Measurements from ENCODE around the gene G6PC1.

Gene G6PC1

GRCh38 chr17:42877037-42877436 is 23.6 kb upstream of the G6PC1 start:
- Histone ChIP-seq H2AFZ (ENCODE audit: low read length) (no peak overlapping the region), H3K4me3 (ENCODE audit: low read depth, low read length, poor library complexity, severe bottlenecking) (no peak overlapping the region), H3K27ac (ENCODE audit: low read depth, low read length, poor library complexity, severe bottlenecking) (no peak overlapping the region), H3K27me3 (ENCODE audit: insufficient read depth, low read length) (peaks cover 9% of the 10 kb centered on the region; the same call in 1 of the 2 replicates), H3K4me2 (ENCODE audit: low read length) (no peak overlapping the region), H3K79me2 (ENCODE audit: insufficient read depth, low read length) (no peaks in the 10 kb centered on the region), H3K9me3 (ENCODE audit: low read length) (no peaks in the 10 kb centered on the region), H3K9ac (ENCODE audit: low read length) (no peak overlapping the region), H4K20me1 (ENCODE audit: insufficient read depth, low read length) (no peaks in the 10 kb centered on the region), H3K36me3 (ENCODE audit: insufficient read depth, low read length) (no peaks in the 10 kb centered on the region), H3K9me2 (ENCODE audit: low read depth, low read length) (no peaks in the 10 kb centered on the region), H3K4me1 (ENCODE audit: insufficient read depth, low read length, severe bottlenecking) (no peaks in the 10 kb centered on the region), H3F3A (ENCODE audit: insufficient read depth, low read length) (no peaks in the 10 kb centered on the region)
- no peak for TF ChIP-seq CTCF (IDR thresholded peaks at IDR 0.05; ENCODE audit: low read length)
- TF ChIP-seq EZH2 (IDR thresholded peaks at IDR 0.05; ENCODE audit: borderline replicate concordance, low read length): no peak

GRCh38 chr17:42878123-42878880 is 22.3 kb upstream of the G6PC1 start:
- Histone ChIP-seq H3K79me2 (ENCODE audit: insufficient read depth, low read length) (no peaks in the 10 kb centered on the region), H2AFZ (ENCODE audit: low read length) (no peak overlapping the region), H3K4me1 (ENCODE audit: insufficient read depth, low read length, severe bottlenecking) (no peaks in the 10 kb centered on the region), H3K27me3 (ENCODE audit: insufficient read depth, low read length) (peaks cover 10% of the 10 kb centered on the region; the same call in 1 of the 2 replicates), H3K4me2 (ENCODE audit: low read length) (no peak overlapping the region), H4K20me1 (ENCODE audit: insufficient read depth, low read length) (no peaks in the 10 kb centered on the region), H3K36me3 (ENCODE audit: insufficient read depth, low read length) (no peaks in the 10 kb centered on the region), H3K27ac (ENCODE audit: low read depth, low read length, poor library complexity, severe bottlenecking) (no peak overlapping the region), H3K9me2 (ENCODE audit: low read depth, low read length) (no peaks in the 10 kb centered on the region), H3K4me3 (ENCODE audit: low read depth, low read length, poor library complexity, severe bottlenecking) (no peak overlapping the region), H3K9ac (ENCODE audit: low read length) (no peak overlapping the region), H3K9me3 (ENCODE audit: low read length) (no peaks in the 10 kb centered on the region), H3F3A (ENCODE audit: insufficient read depth, low read length) (no peaks in the 10 kb centered on the region)
- TF ChIP-seq CTCF (IDR thresholded peaks at IDR 0.05; ENCODE audit: low read length): no peak
- no peak for TF ChIP-seq EZH2 (IDR thresholded peaks at IDR 0.05; ENCODE audit: borderline replicate concordance, low read length)

- Histone ChIP-seq H3K79me2 (ENCODE audit: insufficient read depth, low read length) (no peaks in the 10 kb centered on the region), H2AFZ (ENCODE audit: low read length) (no peak overlapping the region), H3K4me3 (ENCODE audit: low read depth, low read length, poor library complexity, severe bottlenecking) (no peak overlapping the region), H3K9me3 (ENCODE audit: low read length) (no peaks in the 10 kb centered on the region), H3K36me3 (ENCODE audit: insufficient read depth, low read length) (no peaks in the 10 kb centered on the region), H3K4me1 (ENCODE audit: insufficient read depth, low read length, severe bottlenecking) (no peaks in the 10 kb centered on the region), H3K9me2 (ENCODE audit: low read depth, low read length) (no peaks in the 10 kb centered on the region), H3F3A (ENCODE audit: insufficient read depth, low read length) (no peaks in the 10 kb centered on the region), H3K27ac (ENCODE audit: low read depth, low read length, poor library complexity, severe bottlenecking) (no peak overlapping the region), H3K27me3 (ENCODE audit: insufficient read depth, low read length) (peaks cover 10% of the 10 kb centered on the region; the same call in 1 of the 2 replicates), H3K9ac (ENCODE audit: low read length) (no peak overlapping the region), H4K20me1 (ENCODE audit: insufficient read depth, low read length) (no peaks in the 10 kb centered on the region), H3K4me2 (ENCODE audit: low read length) (no peak overlapping the region)
- TF ChIP-seq CTCF (IDR thresholded peaks at IDR 0.05; ENCODE audit: low read length) (no peak), EZH2 (IDR thresholded peaks at IDR 0.05; ENCODE audit: borderline replicate concordance, low read length) (no peak)
Observed at GRCh38 chr17:42878924-42879595, 21.5 kb upstream of the G6PC1 start.
